Fibroblast of pulmonary artery (primary cell): ENCODE data around the gene TNRC6C.

Experiments
- DNase-seq: peaks from one replicate; pipeline ENCODE4 v3.0.0-alpha.2; 2010; ENCODE audit warnings: low read depth
- H3K4me3 ChIP-seq: replicated peaks from 2 replicates; pipeline ENCODE4 v1.5.1; 2011; ENCODE audit warnings: low read depth, mild to moderate bottlenecking, control low read depth, low read length, moderate library complexity
- TF ChIP-seq, protein P1 (sequence below): IDR thresholded peaks from 2 replicates; pipeline ENCODE4 v1.5.1; 2011; ENCODE audit warnings: mild to moderate bottlenecking, control low read depth, low read length, inconsistent platforms; ENCODE audit errors: missing control alignments

The TNRC6C gene

DNA sequence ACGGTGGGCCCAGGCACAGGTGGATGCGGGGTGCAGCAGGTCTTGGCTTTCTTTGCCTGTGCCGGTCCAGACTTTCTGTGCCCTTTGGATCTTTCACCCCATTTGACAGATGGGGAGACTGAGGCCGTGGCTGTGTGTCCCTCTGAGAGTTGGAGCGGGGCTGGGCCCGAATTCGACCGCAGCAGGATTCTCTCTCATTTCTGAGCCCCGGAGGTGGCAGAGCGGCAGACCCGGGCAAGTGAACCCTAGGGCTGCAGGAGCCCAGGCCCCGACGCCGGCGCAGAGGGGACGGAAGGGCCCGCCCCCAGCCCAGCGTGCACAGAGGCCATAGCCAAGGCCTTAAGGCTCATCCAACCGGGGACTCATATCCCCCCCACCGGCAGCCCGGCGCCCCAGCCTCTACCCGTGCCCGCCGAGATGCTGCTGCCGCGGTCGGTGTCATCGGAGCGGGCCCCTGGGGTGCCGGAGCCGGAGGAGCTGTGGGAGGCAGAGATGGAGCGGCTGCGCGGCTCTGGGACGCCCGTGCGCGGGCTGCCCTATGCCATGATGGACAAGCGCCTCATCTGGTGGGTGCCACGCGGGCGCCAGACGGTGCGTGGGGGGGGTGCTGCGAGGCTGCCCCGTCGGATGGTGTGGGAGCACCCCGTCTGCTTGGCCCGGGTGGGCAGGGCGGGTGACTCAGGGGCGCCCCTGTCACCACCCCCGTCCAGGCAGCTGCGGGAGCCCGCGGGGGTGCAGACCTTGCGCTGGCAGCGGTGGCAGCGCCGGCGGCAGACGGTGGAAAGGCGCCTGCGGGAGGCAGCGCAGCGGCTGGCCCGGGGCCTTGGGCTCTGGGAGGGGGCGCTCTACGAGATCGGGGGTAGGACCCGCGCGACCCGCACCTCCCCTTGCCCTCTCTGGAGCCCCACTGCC lies 172.9 kb downstream of the TNRC6C start:
- no peak for DNase-seq
- H3K4me3 ChIP-seq, result no peak overlapping the region
- TF ChIP-seq, protein P1, sequence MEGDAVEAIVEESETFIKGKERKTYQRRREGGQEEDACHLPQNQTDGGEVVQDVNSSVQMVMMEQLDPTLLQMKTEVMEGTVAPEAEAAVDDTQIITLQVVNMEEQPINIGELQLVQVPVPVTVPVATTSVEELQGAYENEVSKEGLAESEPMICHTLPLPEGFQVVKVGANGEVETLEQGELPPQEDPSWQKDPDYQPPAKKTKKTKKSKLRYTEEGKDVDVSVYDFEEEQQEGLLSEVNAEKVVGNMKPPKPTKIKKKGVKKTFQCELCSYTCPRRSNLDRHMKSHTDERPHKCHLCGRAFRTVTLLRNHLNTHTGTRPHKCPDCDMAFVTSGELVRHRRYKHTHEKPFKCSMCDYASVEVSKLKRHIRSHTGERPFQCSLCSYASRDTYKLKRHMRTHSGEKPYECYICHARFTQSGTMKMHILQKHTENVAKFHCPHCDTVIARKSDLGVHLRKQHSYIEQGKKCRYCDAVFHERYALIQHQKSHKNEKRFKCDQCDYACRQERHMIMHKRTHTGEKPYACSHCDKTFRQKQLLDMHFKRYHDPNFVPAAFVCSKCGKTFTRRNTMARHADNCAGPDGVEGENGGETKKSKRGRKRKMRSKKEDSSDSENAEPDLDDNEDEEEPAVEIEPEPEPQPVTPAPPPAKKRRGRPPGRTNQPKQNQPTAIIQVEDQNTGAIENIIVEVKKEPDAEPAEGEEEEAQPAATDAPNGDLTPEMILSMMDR, result no peak

DNA sequence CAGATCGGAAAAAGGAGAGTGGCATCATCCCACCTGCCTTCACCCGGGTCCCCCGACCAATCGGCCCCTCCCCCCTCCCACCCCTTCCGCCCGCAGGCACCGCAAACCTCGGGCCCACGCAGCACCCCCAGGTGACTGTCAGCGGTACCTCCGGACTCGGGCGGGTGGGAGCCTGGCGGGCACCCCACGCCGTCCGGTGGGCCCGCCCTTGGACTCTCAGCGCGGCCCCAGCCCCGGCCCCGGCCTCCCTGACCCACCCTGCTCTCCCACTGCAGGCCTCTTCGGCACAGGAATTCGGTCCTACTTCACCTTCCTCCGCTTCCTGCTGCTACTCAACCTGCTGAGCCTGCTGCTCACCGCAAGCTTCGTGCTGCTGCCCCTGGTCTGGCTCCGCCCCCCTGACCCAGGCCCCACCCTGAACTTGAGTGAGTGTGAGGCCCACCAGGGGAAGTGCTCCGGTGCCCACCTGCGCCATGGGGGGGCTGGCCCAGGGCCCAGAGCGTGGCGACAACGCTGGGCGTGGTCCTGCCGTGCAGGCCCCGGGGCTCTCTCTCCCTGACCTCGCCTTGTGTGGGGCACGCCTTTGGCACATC lies 173.7 kb downstream of the TNRC6C start:
- no peak overlapping the region for H3K4me3 ChIP-seq
- TF ChIP-seq, protein P1, result no peak
- DNase-seq, result no peak

DNA sequence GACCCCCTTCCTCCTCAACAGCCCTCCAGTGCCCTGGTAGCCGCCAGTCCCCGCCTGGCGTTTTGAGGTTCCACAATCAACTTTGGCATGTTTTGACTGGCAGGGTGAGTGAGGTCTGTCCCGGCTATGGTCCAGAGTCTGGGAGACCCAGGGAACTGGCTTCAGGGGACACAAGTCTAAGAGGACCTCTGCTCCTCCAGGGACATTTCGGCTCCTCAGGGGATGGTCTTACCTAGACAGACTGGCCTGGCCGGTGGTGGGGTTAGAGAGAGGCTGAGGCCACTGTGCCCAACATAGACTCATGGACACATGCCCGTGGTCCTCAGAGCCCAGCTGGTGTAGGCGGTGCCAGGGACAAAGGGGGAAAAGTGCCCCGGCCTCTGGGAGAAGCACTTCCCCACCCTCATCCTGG lies 174.3 kb downstream of the TNRC6C start:
- no peak for DNase-seq
- H3K4me3 ChIP-seq, result no peak overlapping the region
- TF ChIP-seq, protein P1, result no peak

DNA sequence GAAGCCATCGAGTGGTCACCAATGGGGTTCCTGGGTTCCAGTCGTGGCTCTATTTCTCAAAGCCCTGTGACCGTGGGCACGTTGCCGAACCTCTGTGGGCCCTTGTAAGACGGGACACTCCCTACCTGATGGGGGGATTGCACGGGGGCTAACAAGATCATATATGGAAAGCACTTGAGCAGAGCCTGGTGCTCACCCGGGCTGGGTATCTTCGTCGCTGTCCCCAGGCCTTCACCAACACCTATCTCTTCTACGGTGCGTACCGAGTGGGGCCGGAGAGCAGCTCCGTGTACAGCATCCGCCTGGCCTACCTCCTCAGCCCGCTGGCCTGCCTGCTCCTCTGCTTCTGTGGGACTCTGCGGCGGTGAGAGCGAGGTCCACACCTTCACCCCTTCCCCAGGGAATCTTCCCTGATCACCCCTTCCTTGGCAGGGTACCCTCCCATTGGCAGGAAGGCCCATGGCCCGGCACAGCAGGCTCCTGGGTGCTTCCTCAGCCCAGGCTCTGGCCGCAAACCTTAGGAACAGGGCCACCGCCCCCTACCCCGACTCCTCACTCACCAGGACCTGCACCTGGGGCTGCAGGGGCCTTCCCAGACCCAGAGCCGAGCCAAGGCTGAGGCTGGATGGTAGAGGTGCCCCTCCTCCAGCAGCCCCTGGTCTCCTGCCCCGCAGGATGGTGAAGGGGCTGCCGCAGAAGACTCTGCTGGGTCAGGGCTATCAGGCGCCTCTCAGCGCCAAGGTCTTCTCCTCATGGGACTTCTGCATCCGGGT lies 174.9 kb downstream of the TNRC6C start:
- no peak for DNase-seq
- no peak overlapping the region for H3K4me3 ChIP-seq
- TF ChIP-seq, protein P1, result no peak

DNA sequence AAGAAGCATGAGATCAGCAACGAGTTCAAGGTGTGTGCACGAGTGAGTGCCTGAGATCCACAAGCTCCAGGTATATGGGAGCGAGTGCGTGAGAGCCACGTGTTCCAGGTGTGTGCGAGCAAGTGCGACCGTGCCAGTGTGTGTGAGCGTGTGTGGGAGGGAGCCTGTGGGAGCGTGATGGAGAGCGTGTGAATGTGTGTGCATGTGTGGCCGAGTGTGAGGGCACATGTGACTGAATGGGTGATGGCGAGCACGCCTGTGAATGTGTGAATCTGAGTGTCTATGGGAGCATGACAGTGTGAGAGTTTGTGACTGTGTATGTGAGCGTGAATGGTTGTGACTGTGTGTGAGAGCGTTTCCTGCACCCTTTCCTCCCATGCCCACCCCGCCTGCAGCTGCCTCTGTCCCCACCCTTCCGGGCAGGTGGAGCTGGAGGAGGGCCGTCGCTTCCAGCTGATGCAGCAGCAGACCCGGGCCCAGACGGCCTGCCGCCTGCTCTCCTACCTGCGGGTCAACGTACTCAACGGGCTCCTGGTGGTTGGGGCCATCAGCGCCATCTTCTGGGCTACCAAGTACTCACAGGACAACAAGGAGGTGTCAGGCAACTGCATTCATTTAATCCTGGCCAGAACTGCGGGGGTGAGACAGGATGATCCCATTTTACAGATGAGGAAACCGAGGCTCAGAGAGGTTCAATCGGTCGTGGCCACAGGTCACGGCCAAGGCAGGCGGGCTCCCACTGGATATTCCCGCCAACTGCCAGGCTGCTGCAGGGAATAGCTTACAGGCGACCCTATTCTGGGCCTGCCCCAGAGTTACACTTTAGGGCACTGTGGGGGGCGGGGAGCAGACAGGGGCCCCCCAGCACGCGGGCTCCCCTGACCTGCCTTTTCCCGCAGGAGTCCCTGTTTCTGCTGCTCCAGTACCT lies 175.7 kb downstream of the TNRC6C start:
- TF ChIP-seq, protein P1, result peak; percentile 55
- no peak overlapping the region for H3K4me3 ChIP-seq
- DNase-seq, result peak; percentile 36

DNA sequence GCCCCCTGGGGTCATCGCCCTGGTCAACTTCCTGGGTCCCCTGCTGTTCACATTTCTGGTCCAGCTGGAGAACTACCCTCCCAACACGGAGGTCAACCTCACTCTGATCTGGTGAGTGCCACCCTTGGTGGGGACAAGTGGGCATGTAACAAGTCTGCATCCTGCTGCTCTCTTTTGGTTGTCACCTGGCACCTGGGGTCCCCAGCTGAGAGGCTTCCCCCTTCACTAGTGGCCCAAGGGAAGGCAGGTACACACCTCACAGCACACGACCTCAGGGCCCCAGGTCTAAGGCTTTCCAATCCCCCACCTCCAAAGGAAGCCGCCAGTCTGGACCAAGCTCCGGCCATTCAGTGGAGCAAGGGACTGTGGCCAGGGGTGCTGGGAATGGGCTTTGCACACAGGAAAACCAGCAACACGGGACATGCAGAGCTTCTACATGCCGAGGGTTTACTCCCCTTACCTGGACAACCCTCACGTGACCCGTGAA lies 176.4 kb downstream of the TNRC6C start:
- TF ChIP-seq, protein P1, result no peak
- DNase-seq, result no peak
- H3K4me3 ChIP-seq, result no peak overlapping the region
